Left colon (tissue), 2 donors: ENCODE data around the gene RNF123. TPM values are rescaled to one million over a fixed set of nuclear protein-coding genes. Genes with fewer than 3 reads are reported as not detected.
"Not testable (repeated sequence)": the region's sequence is repeated elsewhere in the genome, so short reads cannot be mapped to it uniquely, and the experiment has no call there.

Experiments
- ATAC-seq: fragments of 200-7000 bp; cut with Tn5 transposase; one replicate; pipeline ENCODE4 v1.9.1; 2020; ENCODE audit warnings: mild to moderate bottlenecking, moderate library complexity
- DNase-seq, 2 donors: peaks; one replicate each; pipeline ENCODE4 v3.0.0-alpha.2; 2020
- intact Hi-C, 2 donors: fragments of 100-400 bp; cut with DNase I in 1 of 2; cut with micrococcal nuclease in 1 of 2; formaldehyde crosslinking; loops; one replicate each; pipeline versions ENCODE4 v1.11.2 to v1.14.0; 2022; cut with DNase I, micrococcal nuclease
- total RNA-seq, 2 donors: library from RNA; stranded (reverse); fragmentation: NEBNext Ultra II Directional; extraction: Animal tissue kit (Norgen Biotek cat#: 25700); gene quantifications; one replicate each; pipeline ENCODE4 v1.2.1, GENCODE V29; 2021
- donor health status: DM: no; HTN: no; CAD: no.
- donor health status: DM: yes; HTN: yes; CAD: no.

The RNF123 gene
- total RNA-seq, 2 donors from 2014 or later = 40.3 to 44.0 TPM

- ATAC-seq (peak; percentile 74), DNase-seq (peak; percentile 97)
- intact Hi-C loops = no loop called here
Measured at GRCh38 chr3:49723628-49724551, 34.5 kb downstream of the RNF123 start, which contains the start of gene GMPPB. TSS of gene GMPPB (minus strand) at chr3:49723951. CDS start at chr3:49723726, 225 bp downstream.

- intact Hi-C loops = no loop called here
- ATAC-seq = no peak
Measured at GRCh38 chr3:49724586-49724985, 35.2 kb downstream of the RNF123 start.

GRCh38 chr3:49725906-49726681 lies 36.7 kb downstream of the RNF123 start:
- intact Hi-C loops = no loop called here
- DNase-seq (peak; percentile 83 to 86), ATAC-seq (peak; percentile 32)

More at GRCh38 chr3:49724586-49724985, 35.2 kb downstream of the RNF123 start:
- peak; percentile 50 to 66 for DNase-seq

- no peak for DNase-seq
- ATAC-seq = no peak
- intact Hi-C loops = no loop called here
Measured at GRCh38 chr3:49727154-49727923, 38.0 kb downstream of the RNF123 start.

- ATAC-seq (no peak), DNase-seq (no peak)
- intact Hi-C loops = no loop called here
Measured at GRCh38 chr3:49727924-49728361, 38.6 kb downstream of the RNF123 start.

- intact Hi-C loops = no loop called here
- ATAC-seq (no peak), DNase-seq (no peak)
Measured at GRCh38 chr3:49729966-49730609, 40.7 kb downstream of the RNF123 start.

- intact Hi-C loops = no loop called here
- DNase-seq (no peak), ATAC-seq (no peak)
Measured at GRCh38 chr3:49732597-49732996, 43.2 kb downstream of the RNF123 start.

GRCh38 chr3:49733551-49733950 lies 44.2 kb downstream of the RNF123 start:
- DNase-seq (no peak), ATAC-seq (no peak)
- intact Hi-C loops = no loop called here

- peak; percentile 64 for ATAC-seq
- DNase-seq = no peak
- intact Hi-C loops = no loop called here
Measured at GRCh38 chr3:49734752-49735151, 45.4 kb downstream of the RNF123 start.

GRCh38 chr3:49738067-49738713 lies 48.8 kb downstream of the RNF123 start:
- intact Hi-C loops = no loop called here
- ATAC-seq (no peak), DNase-seq (no peak)

GRCh38 chr3:49740427-49740826 lies 51.1 kb downstream of the RNF123 start:
- intact Hi-C loops = no loop called here
- DNase-seq = no peak
- no peak for ATAC-seq

GRCh38 chr3:49745986-49746385 lies 56.6 kb downstream of the RNF123 start:
- no peak for ATAC-seq

GRCh38 chr3:49747792-49748480 lies 58.6 kb downstream of the RNF123 start:
- intact Hi-C loops = no loop called here
- ATAC-seq (no peak), DNase-seq (no peak)

More at GRCh38 chr3:49745986-49746385, 56.6 kb downstream of the RNF123 start:
- intact Hi-C loops = no loop called here
- DNase-seq = no peak

GRCh38 chr3:49748874-49749273 lies 59.5 kb downstream of the RNF123 start:
- ATAC-seq, intact Hi-C loops, DNase-seq: not testable (repeated sequence)

- intact Hi-C loops = no loop called here
- ATAC-seq (no peak), DNase-seq (no peak)
Measured at GRCh38 chr3:49750056-49750455, 60.7 kb downstream of the RNF123 start.

- intact Hi-C loops = no loop called here
- ATAC-seq (no peak), DNase-seq (no peak)
Measured at GRCh38 chr3:49751501-49751900, 62.1 kb downstream of the RNF123 start.

- intact Hi-C loops = no loop called here
- DNase-seq (no peak), ATAC-seq (no peak)
Measured at GRCh38 chr3:49754536-49754935, 65.2 kb downstream of the RNF123 start.
